Fibroblast of lung (primary cell): Measurements from ENCODE around the gene COL4A5. TPM values are rescaled to one million over a fixed set of nuclear protein-coding genes. Genes with fewer than 3 reads are reported as not detected.

ENCODE experiments used
- DNase-seq, 2 donors: peaks; one replicate each; pipeline versions ENCODE4 v3.0.0 to v3.0.0-alpha.2; 2010; ENCODE audit warnings: low read depth in 2 of 2
- H2AFZ ChIP-seq: 2 replicates; pipeline ENCODE4 v1.5.1; 2012; ENCODE audit warnings: low read length, control low read depth, inconsistent platforms
- H3K27ac ChIP-seq: 2 replicates; pipeline ENCODE4 v1.5.1; 2011; ENCODE audit warnings: low read length, control low read depth; ENCODE audit not compliant: insufficient read depth
- H3K27me3 ChIP-seq: 2 replicates; pipeline ENCODE4 v1.5.1; 2011; ENCODE audit warnings: mild to moderate bottlenecking, low read length; ENCODE audit not compliant: control insufficient read depth, insufficient read depth
- H3K36me3 ChIP-seq: 2 replicates; pipeline ENCODE4 v1.5.1; 2011; ENCODE audit warnings: low read length; ENCODE audit not compliant: control insufficient read depth, insufficient read depth
- H3K4me1 ChIP-seq: 2 replicates; pipeline ENCODE4 v1.5.1; 2011; ENCODE audit warnings: low read length; ENCODE audit not compliant: control insufficient read depth, insufficient read depth; ENCODE audit errors: extremely low read depth
- H3K4me2 ChIP-seq: 2 replicates; pipeline ENCODE4 v1.5.1; 2011; ENCODE audit warnings: low read length, control low read depth; ENCODE audit not compliant: insufficient read depth; ENCODE audit errors: extremely low read depth
- H3K4me3 ChIP-seq, 4 experiments: fragments of 200-600 bp in 1 of 4; sonication (generic) in 1 of 4; replicated peaks in 1 of 4; 2 replicates each; pipeline ENCODE4 v1.5.1; 2011 to 2016; ENCODE audit warnings: low read length in 4 of 4, low read depth in 3 of 4, mild to moderate bottlenecking in 3 of 4, control low read depth in 2 of 4, inconsistent platforms in 1 of 4, mixed read lengths in 1 of 4; ENCODE audit not compliant: insufficient read depth in 1 of 4; ENCODE audit errors: control extremely low read depth in 1 of 4
- H3K79me2 ChIP-seq: 2 replicates; pipeline ENCODE4 v1.5.1; 2012; ENCODE audit warnings: mild to moderate bottlenecking, low read length, inconsistent platforms; ENCODE audit not compliant: control insufficient read depth, insufficient read depth
- H3K9ac ChIP-seq: 2 replicates; pipeline ENCODE4 v1.5.1; 2011; ENCODE audit warnings: mild to moderate bottlenecking, low read length, control low read depth; ENCODE audit not compliant: insufficient read depth
- H3K9me3 ChIP-seq: 2 replicates; pipeline ENCODE4 v1.5.1; 2012; ENCODE audit warnings: low read depth, low read length; ENCODE audit not compliant: control insufficient read depth, insufficient read depth
- H4K20me1 ChIP-seq: 2 replicates; pipeline ENCODE4 v1.5.1; 2011; ENCODE audit warnings: low read length; ENCODE audit not compliant: control insufficient read depth, insufficient read depth; ENCODE audit errors: extremely low read depth
- EZH2 ChIP-seq: IDR thresholded peaks from 2 replicates; pipeline ENCODE4 v1.5.1; 2012; ENCODE audit warnings: low read length, control low read depth, mild to moderate bottlenecking; ENCODE audit errors: missing control alignments
- polyA plus RNA-seq, 2 donors: library from polyadenylated mRNA; depleted of rRNA in 1 of 2; stranded (reverse) in 1 of 2; unstranded in 1 of 2; fragments of >200 nt; gene quantifications; 2 replicates each; pipeline ENCODE4 v1.2.1, GENCODE V29; 2011 to 2012; ENCODE audit warnings: missing spikeins in 1 of 2
- total RNA-seq: library from RNA; depleted of rRNA; stranded (reverse); fragments of >200 nt; gene quantifications from 2 replicates; pipeline ENCODE4 v1.2.1, GENCODE V29; 2014
- TF ChIP-seq, protein P1 (sequence below), 2 donors: IDR thresholded peaks in 1 of 2; conservative IDR thresholded peaks in 1 of 2; 1 replicate in 1 of 2; 2 replicates in 1 of 2; pipeline ENCODE4 v1.5.1; 2011 to 2012; ENCODE audit warnings: low read length in 2 of 2, control low read depth in 1 of 2, inconsistent platforms in 1 of 2, low read depth in 1 of 2, mild to moderate bottlenecking in 1 of 2

COL4A5 gene
- total and polyA plus RNA-seq, 2 donors (not counting 1 experiment from before 2014, with no cell fraction given), result 4.9 to 54.7 TPM

DNA sequence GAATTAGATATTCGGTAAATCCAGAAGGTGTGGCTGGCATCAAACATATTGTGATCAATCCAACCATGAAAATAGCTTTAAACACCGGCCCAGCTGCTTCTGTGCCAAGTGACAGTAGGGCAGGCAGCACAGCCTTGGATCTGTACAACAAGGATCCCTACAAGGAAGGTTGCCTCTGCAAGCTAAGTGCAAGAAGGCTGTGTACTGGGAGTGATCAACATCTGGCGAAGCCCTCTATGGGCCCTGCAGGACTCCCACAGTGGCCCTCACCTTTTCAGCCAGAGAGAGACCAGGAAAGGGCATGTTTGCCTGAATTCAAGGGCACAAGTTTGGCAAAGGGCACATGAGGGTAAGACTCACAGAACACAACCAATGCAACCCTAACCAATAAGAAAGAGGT is 287.1 kb downstream of the COL4A5 start:
- Histone ChIP-seq H3K36me3 (no peaks in the 10 kb centered on the region), H3K9me3 (no peaks in the 10 kb centered on the region), H4K20me1 (no peaks in the 10 kb centered on the region), H3K4me3 (no peak overlapping the region), H3K4me2 (no peak overlapping the region), H2AFZ (no peak overlapping the region), H3K27me3 (no peaks in the 10 kb centered on the region), H3K4me1 (no peaks in the 10 kb centered on the region), H3K27ac (no peak overlapping the region), H3K79me2 (no peaks in the 10 kb centered on the region), H3K9ac (no peak overlapping the region)
- TF ChIP-seq, protein P1, sequence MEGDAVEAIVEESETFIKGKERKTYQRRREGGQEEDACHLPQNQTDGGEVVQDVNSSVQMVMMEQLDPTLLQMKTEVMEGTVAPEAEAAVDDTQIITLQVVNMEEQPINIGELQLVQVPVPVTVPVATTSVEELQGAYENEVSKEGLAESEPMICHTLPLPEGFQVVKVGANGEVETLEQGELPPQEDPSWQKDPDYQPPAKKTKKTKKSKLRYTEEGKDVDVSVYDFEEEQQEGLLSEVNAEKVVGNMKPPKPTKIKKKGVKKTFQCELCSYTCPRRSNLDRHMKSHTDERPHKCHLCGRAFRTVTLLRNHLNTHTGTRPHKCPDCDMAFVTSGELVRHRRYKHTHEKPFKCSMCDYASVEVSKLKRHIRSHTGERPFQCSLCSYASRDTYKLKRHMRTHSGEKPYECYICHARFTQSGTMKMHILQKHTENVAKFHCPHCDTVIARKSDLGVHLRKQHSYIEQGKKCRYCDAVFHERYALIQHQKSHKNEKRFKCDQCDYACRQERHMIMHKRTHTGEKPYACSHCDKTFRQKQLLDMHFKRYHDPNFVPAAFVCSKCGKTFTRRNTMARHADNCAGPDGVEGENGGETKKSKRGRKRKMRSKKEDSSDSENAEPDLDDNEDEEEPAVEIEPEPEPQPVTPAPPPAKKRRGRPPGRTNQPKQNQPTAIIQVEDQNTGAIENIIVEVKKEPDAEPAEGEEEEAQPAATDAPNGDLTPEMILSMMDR (conservative IDR thresholded peaks at IDR 0.05 in 1 of 2, IDR thresholded peaks at IDR 0.05 in 1 of 2; ENCODE audit: low read depth in 1 of 2, low read length in 2 of 2), result no peak
- TF ChIP-seq EZH2, result no peak
- no peak for DNase-seq

DNA sequence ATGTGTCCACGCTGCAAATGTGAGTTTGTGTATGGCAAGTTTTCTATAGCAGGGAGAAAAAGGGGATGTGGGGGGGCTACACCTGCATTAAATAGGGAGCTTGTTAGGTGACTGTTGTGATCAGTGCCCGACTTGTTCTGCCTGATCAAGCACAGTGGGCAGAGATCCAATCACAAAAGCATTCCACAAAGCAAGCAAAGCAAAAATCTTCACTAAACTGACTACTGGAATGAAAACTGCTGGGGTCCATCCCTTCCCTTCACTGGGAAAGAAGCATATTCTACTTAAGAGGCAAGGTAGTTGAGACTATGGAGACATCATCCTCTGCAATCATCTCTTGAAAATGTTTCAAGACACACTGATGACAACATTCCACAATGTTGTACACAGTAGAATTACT is 291.5 kb downstream of the COL4A5 start:
- H4K20me1 ChIP-seq, result no peaks in the 10 kb centered on the region
- H3K9me3 ChIP-seq, result no peaks in the 10 kb centered on the region
- H3K27ac ChIP-seq, result no peak overlapping the region
- no peaks in the 10 kb centered on the region for H3K79me2 ChIP-seq
- DNase-seq, result no peak
- H3K4me2 ChIP-seq, result no peak overlapping the region
- peaks cover 8% of the 10 kb centered on the region for H3K27me3 ChIP-seq
- no peak overlapping the region for H3K4me3 ChIP-seq
- H3K4me1 ChIP-seq, result no peaks in the 10 kb centered on the region
- no peak overlapping the region for H2AFZ ChIP-seq
- H3K9ac ChIP-seq, result no peak overlapping the region
- no peaks in the 10 kb centered on the region for H3K36me3 ChIP-seq
- no peak for TF ChIP-seq EZH2
- TF ChIP-seq, protein P1 (conservative IDR thresholded peaks at IDR 0.05 in 1 of 2, IDR thresholded peaks at IDR 0.05 in 1 of 2; ENCODE audit: low read depth in 1 of 2, low read length in 2 of 2), result no peak

- no peak for DNase-seq
- H3K9ac ChIP-seq, result no peak overlapping the region
- no peaks in the 10 kb centered on the region for H3K36me3 ChIP-seq
- TF ChIP-seq, protein P1 (conservative IDR thresholded peaks at IDR 0.05 in 1 of 2, IDR thresholded peaks at IDR 0.05 in 1 of 2; ENCODE audit: low read depth in 1 of 2, low read length in 2 of 2), result no peak
- H2AFZ ChIP-seq, result no peak overlapping the region
- no peaks in the 10 kb centered on the region for H3K9me3 ChIP-seq
- H3K27me3 ChIP-seq, result peaks cover 8% of the 10 kb centered on the region
- no peaks in the 10 kb centered on the region for H3K79me2 ChIP-seq
- no peaks in the 10 kb centered on the region for H4K20me1 ChIP-seq
- H3K27ac ChIP-seq, result no peak overlapping the region
- H3K4me3 ChIP-seq, result no peak overlapping the region
- H3K4me1 ChIP-seq, result no peaks in the 10 kb centered on the region
- no peak overlapping the region for H3K4me2 ChIP-seq
Observed at GRCh38 chrX:108732630-108733321, 293.1 kb downstream of the COL4A5 start.
